GM19240 (cell line): Measurements from ENCODE around the gene KCNN3.

Experiments
- DNase-seq: peaks from one replicate; pipeline ENCODE4 v3.0.0; 2011; ENCODE audit warnings: low spot score; ENCODE audit not compliant: insufficient read length

The KCNN3 gene

DNA sequence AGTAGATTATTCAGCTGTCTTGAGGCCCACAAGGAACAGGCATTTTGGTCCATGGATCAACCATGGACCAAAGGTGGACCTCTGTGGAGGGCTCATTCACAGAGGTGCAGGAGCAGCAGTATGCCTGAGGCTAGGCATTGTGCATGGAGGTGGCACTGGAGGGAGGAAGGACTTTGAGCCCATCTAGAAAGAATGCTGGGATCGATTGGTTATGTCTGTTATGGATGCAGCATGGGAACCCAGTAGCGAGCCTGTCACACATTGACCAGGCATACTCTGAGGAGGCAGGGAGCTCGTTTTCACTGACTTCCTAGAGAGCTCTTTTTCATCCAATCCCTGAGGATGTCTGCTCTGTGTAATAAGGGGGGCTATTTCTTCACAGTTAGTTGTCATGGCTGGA lies 75.5 kb downstream of the KCNN3 start:
- DNase-seq: no peak

DNA sequence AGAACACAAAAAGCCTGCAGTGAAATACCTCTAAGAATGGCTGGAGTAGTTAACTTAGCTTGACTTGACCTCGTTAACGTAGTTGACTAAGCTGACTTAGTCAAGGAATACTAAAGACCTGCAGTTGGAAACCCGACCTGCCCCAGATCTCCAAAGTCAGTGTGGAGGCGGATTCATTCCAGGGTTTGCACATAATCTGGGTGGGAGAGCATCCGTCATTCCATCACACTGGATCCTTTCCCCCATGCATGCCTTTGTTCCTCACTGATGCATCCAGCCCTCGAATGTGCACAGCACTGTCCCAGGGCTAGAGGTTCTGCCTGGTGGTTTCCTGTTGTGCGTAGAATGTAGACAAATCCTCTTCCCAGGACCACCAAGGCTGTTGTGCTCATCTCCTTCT lies 76.4 kb downstream of the KCNN3 start:
- no peak for DNase-seq

DNA sequence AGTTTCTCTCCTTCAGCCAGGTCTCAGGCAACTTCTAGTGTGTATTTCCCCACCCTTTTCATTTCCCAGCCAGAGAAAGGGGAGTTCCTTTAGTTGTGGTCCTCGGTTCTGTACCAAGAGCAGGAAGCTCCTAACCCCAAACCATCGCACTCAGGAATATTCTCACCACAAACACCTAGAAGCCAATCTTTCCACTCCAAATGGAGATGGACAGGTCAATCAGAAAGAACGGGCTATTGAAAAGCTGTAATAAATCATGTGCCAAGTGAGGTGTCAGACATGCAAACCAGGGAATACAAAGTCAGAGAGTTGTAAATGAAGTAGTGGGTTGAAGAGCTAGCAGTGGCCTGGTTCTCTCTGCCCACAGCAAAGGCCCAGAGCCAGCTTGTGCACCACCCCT lies 77.2 kb downstream of the KCNN3 start:
- DNase-seq: no peak

DNA sequence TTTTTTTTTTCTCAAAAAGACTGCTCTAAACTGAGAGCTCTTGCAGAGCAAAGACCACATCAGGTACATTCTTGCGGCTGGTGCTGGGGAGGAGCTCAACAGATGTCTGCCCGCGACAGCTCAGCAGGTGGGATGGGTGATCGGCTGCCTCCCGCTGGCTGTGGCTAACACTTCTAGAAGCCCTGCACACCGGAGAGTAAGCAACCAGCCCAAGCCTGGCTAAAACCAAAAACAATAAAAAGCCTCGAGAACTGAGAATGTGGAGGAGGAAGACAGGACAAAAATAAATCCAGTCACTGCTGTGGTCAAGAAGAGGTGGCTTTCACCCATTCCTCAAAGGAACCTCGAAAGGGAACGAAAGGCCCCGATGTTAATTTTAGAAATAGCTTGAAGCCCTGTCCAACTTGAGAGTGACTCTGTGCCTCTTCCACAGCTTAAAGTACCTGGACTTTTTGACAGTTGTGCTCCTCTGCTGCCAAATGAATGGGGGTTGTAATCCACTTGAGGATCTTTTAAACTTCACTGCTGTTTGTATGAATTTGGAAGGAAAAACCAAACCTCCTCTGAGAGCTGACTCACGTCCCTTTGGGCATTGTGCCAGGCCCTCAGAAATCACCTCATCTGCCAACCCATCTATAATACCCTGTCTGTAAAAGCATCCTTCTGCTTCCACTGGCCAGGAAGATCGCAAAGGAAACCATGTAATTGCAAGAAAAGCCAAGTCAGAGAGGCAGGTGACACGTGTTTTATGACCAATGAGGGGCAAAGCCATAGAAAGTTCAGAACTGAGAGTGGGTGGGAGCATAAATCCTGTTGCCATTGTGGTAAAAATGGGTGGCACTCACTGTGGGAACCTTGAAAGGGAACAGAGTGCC lies 78.6 kb downstream of the KCNN3 start:
- DNase-seq: peak; percentile 90

DNA sequence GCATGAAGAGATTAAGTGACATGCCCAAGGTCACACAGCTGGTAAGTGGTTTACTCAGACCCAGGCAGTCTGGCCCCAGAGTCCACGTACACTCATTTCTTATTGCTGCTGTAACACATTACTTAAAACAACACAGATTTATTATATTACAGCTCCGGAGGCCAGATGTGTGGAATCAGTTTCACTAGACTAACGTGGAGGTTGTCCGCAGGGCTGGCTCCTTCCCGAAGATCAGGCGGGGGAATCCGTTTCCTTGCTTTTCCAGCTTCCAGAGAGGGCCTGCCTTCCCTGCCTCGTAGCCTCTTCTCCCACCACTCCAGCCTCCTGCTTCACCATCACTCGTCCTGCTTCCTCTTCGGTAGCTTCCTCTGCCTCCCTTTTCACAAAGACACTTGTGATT lies 81.2 kb downstream of the KCNN3 start:
- no peak for DNase-seq

DNA sequence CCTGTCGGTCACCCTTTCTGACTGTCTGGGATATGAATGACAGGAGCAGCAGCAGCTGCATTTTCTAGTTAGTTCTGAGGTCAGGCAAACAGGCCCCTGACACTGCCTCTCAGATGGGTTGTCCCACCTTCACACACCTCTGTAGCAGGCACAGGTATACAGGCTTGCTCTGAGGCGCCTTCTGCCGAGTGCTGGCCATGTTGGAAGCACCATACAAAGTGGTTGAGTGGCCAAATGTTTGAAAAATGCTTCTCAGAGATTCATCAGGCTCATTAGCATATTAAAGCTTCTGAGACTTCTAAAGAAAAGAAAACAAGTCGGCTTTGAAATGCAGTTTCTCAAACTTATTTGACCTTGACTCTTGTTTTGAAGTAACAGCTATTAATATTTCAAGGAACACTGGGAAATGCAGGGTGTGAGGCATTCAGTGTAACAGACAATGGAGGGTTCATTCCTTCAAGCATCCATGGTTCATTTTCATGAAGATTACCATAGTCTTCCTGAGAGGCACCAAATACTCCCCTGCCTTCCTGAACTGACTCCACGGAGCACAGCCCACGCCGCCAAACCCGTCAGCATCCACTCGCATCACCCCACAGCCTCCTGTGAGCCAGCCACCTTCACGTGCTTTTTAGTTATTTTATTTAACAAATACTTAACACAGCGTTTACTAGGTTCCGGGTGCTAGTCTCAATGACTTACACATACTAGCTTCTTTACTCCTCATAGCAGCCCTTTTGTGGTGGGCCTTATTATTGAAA lies 81.8 kb downstream of the KCNN3 start:
- DNase-seq: no peak

DNA sequence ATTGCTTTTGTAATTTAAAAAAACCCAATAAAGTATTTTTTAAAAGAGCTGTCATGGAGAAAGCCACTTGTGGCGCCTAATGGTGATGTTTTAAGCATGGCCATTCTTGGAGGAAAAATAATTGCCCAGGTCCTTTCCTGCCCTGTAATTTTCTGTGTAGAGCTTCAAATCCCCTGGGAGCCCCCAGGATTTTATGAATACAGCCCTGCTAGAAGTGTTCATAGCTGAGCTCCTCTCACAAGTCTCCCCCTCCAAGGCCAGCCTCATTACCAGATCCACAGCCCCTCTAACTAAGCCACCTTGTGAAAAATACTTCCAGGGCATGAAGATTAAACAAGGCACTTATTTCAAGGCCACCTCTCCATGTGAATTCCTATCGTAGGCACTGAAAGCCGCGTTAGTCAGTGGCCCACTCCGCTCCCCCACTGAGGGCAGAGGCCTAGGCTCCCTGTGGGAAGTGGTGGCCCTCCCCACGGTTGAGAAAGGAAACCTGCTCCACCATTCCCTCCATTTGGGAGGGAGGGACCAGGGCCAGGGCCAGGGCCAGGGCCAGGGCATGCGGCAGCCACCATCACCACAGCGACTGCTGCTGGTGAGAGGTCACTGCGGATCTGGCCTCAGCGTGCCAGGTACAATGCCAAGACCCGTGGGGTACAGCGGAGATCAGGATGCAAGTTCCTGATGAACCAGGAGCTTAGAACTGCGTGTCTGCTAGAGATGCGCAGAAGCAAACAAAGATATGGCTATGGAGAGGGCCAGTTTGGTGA lies 83.1 kb downstream of the KCNN3 start:
- DNase-seq: no peak

DNA sequence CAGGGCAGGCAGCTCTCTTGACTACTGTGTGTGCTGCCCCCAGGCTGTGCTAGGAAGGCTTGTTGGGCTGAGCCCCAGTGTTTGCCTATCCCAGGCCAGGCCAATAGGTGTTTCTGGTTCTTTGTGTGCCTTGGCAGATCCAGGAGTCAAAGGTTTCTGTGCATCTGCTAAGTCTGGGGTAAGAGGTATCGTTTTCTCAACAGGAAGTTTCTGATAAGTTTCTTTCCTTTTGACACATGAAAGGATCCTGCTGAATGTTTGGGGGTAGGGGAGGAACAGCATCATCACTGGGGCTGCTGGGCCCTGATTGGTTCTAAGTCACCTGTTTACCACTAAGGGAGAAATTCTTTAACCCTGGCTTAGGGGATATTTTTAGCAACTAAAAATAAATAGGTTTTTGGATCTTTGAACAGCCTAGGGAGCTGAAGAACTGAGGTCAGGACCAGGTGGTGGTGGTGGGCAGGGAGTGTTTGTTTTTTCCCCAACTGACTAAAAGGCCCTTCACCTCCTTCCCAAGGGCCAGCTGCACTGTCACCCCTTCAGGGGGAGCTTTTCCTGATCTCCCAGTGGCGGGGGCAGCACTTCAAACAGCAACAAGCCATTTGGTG lies 85.1 kb downstream of the KCNN3 start:
- peak; percentile 64 for DNase-seq

DNA sequence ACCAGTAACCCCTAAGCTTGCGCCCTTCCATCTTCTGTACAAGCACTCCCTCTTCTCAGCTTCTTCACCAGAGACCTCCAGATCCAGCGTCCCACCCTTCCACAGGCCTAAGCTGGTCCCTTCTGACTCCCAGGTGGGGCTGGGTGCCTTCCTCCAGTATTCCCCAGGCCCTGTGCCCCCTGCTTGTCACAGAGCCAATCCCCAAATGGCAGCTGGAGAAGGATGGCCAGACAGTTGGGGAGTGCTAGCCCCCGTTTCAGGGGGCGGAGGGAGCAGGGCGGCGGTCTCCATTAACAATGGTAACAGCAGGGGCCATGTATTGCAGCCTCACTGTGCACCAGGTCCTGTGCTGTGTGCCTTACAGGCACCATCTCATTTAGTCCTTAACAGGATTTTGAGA lies 85.7 kb downstream of the KCNN3 start:
- DNase-seq: no peak

DNA sequence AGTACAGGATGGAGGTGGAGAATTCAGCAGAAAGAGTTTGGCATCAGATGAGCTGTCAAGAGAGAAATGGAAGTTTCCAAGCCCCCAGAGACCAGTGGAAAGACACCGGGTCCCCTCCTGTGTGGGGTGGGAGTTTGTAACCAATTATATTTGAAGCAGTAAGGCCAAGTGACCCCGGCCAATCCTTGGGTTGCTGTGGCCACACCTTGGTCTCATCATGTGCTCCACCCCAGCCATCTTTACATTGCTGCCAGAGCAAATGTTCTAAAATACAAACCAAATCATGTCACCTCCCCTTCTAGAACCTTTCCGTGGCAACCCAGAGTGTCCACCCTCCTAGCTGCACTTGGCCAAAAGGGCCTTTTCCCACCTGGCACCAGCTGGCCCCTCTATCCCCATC lies 86.1 kb downstream of the KCNN3 start:
- DNase-seq: no peak

DNA sequence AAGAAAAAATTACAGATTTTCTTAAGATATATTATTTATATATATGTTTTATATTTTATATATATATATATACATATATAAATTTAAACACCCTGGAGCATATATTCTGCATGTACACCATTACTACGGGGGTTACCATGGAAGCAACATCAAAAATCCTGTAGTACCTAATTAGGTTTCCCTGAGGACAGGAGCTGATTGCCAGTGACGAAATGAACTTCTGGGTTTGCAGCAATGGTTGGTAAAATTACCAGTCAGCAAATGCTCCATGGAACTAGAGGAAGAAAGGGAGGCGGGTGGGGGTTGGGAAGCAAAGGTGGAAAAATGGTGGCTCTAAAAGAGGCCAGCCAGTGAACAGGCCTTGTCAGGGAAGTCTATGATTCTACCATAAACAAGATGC lies 89.5 kb downstream of the KCNN3 start:
- DNase-seq: no peak

DNA sequence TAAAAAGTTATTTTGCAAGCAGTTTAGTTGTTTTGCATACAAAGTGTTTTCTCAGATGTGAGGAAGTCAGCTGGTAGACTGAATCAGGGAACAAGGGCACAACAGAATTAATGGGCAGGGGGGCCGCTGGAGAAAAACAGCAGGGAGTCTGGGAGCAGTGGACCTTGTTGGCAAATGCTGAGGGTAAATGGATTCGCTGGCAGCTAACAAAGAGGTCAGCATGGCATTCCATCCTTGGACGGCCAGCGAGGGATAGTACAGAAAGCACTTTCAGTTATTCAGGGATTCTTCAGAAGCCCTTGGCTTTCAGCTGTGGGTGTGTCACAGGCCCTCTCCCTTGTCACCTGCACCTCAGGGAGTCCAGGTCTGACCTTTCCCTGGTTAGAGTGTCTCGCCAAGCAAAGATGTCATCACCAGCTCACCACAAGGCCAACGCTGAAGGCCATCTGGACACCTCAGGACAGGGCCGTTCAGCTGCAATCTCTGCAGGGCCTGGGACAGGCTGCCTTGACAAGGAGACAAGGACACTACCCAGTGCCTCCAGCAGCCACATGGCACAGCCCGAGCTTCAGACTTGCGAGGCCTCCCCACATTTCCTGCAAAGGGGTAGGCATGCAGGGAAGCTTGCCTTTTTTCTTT lies 90.4 kb downstream of the KCNN3 start:
- no peak for DNase-seq

DNA sequence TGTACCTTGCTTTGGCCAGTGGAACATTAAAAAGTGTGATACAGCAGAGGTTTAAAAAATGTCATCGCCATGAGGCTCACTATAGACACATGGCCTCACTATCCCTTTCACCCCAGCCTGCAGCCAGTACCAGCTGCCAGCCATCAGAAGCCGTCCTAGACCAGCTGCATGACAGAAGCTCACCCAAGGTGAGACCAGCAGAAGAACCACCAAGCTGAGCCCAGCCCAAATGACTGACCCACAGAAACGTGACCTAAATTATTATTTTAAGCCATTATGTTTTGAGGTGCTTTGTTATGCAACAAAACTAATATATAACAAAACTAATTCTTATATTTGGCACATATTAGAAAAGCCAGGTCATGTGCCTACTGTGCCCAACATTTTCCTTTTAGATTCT lies 91.1 kb downstream of the KCNN3 start:
- no peak for DNase-seq

DNA sequence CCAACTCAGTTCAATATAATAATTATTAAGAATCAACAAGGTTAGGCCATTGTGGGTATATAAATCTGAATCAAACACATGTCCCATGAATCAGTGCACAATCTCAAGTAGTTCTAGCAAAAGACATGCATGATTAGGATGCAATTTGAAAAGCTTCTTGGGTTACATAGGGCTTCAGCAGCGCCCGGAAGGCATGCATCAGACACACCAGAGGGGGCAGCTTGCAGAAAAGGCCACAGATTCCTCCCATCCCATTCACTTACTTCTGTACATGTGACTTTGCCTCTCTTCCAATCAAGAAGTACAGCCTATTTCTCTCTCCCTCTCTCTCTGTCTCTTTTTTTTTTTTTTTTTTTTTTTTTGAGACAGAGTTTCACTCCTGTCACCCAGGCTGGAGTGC lies 91.8 kb downstream of the KCNN3 start:
- no peak for DNase-seq

DNA sequence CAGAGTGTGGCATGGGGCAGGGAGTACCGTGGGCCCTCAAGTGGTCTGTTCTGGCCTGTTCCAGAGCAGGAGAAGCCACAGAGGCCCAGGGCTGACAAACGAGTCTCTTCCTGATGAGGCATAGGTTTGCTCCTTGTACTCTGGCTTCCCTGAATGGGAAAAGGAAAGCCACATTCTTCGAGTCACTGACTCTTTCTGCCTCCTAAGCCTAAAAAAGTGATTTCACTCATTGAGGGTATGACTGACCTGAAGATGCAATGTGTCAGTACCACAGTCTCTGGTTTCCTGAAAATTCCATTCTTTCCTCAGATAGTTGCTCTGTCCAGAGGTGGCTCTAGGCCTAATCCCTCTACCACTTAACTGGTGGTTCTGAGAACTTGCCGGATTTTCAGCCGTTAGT lies 92.3 kb downstream of the KCNN3 start:
- no peak for DNase-seq

DNA sequence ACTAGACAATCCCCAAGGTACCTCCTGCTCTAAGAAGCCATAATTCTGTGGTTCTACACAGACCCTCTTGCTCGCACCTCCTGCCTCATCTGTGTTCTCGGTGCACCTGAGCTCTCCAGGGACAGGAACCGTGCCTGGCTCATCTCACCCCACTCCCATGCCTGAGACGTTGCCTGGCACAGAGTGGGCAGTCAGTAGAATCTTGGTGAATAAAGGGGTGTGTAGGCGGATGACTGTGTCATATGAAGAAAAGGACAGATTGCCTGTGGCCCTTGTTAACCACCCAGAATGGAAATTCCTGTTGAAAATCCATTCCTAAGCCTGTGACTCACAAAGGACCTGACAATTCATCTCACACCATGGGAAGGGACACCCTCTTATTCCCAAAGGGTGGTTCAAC lies 92.9 kb downstream of the KCNN3 start:
- no peak for DNase-seq

DNA sequence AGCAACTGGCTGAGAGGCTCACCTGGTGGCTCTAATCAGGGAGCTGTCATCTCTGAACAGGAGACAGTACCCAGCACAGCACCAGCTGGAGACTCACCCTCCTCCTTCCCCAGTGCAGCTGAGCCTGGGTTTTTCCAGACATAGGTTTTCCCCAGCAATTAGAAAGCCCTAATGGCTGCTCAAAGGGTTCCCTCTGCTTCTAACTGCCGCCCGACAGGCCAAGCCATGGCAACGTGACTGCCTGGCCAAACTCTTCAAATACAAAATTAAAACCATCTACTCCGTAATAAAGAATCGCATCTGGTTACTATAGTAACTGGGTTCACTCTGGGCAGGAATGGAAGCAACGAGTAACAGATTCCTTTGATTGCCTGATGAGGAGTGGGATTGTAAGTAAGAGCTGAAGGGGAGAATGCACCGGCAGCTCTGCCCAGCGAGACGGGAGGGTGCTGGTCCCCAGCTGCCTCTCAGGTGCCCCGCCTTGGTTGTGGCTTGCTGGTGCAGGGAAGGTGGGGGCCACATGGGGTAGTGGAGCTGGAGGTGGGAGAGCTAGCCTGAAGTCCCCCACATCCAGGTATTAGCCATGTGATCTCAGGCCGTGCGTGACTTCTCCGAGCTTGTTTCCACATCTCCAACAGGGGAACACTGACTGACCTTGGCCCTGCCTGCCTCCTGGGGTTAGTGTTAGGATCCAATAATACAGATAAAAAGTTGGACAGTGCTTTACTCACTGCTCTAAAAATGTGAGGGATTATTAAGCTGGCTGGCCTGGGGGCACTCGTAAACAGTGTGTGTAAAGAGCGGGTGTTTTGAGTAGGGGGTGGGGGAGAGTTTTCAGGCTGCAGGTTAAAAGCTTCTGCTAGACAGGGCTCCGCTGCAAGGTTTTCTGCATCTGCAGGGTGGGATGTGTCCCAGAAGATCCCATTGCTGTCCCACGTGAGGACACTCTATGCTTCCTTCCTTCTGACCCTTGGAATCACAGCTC lies 94.2 kb downstream of the KCNN3 start:
- no peak for DNase-seq

DNA sequence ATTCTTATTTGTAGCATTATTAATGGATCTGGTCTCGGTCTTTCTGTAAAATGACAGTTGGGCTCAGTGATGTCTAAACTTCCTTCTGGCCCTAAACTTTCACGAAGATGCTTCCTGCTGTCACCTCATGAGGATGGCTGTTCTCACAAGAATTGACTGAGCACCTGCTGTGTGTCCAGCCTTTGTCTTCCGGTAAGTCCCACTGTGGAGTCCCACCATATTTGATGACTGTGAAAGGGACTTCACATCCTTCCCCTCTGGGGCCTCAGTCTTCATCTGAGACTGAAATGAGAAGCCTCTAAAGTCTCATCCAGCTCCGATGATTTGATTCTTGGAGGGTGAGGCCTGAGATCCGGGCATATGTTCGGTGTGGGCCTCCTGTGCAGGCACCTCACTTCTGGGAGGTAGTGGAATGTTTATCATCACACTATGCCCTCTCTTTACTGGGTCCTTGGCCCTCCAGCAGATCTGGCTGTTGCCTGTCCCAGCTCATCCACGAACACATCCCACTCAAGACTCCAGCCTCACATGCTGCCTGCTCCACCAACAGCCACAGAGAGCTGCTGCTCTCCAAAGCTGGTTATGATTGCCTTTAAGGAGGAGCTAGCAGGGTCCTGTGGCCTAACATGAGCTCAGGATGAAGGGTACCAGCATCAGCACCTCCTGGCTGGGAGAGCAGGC lies 95.8 kb downstream of the KCNN3 start:
- DNase-seq: no peak

DNA sequence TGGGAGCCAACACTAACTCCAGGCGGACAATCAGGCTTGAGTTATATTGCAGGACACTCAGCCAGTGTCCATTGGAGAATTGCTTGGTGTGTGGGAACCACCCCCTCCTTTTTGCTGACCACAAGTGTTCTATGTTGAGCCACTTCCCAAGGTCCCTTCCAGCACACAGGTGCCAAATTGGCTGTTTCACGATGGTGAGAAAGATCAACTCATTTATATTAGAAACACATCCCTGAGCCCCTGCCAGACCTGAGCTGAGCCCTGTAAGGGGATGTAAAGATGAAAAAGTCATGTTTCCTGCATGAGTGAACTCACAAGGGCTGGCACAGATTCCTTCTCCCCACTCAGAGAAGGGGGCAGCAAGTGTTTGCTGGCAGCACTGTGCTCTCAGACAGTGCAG lies 96.5 kb downstream of the KCNN3 start:
- DNase-seq: no peak
